Activated CD4-positive, alpha-beta T cell treated with anti-CD3 and anti-CD28 coated beads, Interleukin-2, amount 50 U/mL, for 4 hours (primary cell): ENCODE results near the gene CCDC141.

Experiments
- DNase-seq, 2 experiments: peaks; one replicate each; pipeline ENCODE4 v3.0.0-alpha.2; 2020

Gene CCDC141

GRCh38 chr2:178863130-178863855 lies 186.6 kb downstream of the CCDC141 start:
- no peak for DNase-seq

- no peak for DNase-seq
These were observed 189.4 kb downstream of the CCDC141 start for GRCh38 chr2:178860551-178860950.

GRCh38 chr2:178859730-178860129 lies 190.2 kb downstream of the CCDC141 start:
- DNase-seq, result no peak

GRCh38 chr2:178858896-178859625 lies 190.9 kb downstream of the CCDC141 start:
- DNase-seq, result no peak

GRCh38 chr2:178855151-178855550 lies 194.8 kb downstream of the CCDC141 start:
- DNase-seq, result no peak

GRCh38 chr2:178848335-178848734 lies 201.6 kb downstream of the CCDC141 start:
- DNase-seq, result no peak

- DNase-seq, result no peak
These were observed 203.5 kb downstream of the CCDC141 start for GRCh38 chr2:178846458-178846802.

- DNase-seq, result no peak
These were observed 204.1 kb downstream of the CCDC141 start for GRCh38 chr2:178845566-178846457.

- no peak for DNase-seq
These were observed 205.2 kb downstream of the CCDC141 start for GRCh38 chr2:178844701-178845100.

- no peak for DNase-seq
These were observed 205.7 kb downstream of the CCDC141 start for GRCh38 chr2:178844269-178844668.

- no peak for DNase-seq
These were observed 206.2 kb downstream of the CCDC141 start for GRCh38 chr2:178843697-178844096.

- DNase-seq, result no peak
These were observed 213.1 kb downstream of the CCDC141 start for GRCh38 chr2:178836807-178837206.

GRCh38 chr2:178834086-178834485 lies 215.9 kb downstream of the CCDC141 start:
- DNase-seq, result no peak

- DNase-seq, result no peak
These were observed 216.6 kb downstream of the CCDC141 start for GRCh38 chr2:178833382-178833781.

- DNase-seq, result no peak
These were observed 219.5 kb downstream of the CCDC141 start for GRCh38 chr2:178830451-178830850.

GRCh38 chr2:178829981-178830380 lies 220.0 kb downstream of the CCDC141 start:
- DNase-seq, result no peak

GRCh38 chr2:178829299-178829960 lies 220.5 kb downstream of the CCDC141 start:
- DNase-seq, result no peak

- no peak for DNase-seq
These were observed 221.5 kb downstream of the CCDC141 start for GRCh38 chr2:178828486-178828881.

- DNase-seq, result no peak
These were observed 222.0 kb downstream of the CCDC141 start for GRCh38 chr2:178827739-178828485.

- DNase-seq, result no peak
These were observed 222.8 kb downstream of the CCDC141 start for GRCh38 chr2:178827111-178827510.

- no peak for DNase-seq
These were observed 224.8 kb downstream of the CCDC141 start for GRCh38 chr2:178825183-178825582.

GRCh38 chr2:178824181-178824580 lies 225.8 kb downstream of the CCDC141 start:
- DNase-seq, result no peak
